Bronchial epithelial cell (primary cell): ENCODE data around the gene CFAP46. TPM values are rescaled to one million over a fixed set of nuclear protein-coding genes. Genes with fewer than 3 reads are reported as not detected.
"Not testable (repeated sequence)": the region's sequence is repeated elsewhere in the genome, so short reads cannot be mapped to it uniquely, and the experiment has no call there.

ENCODE experiments used
- DNase-seq: peaks from one replicate; pipeline ENCODE4 v3.0.0-alpha.2; 2010; ENCODE audit warnings: low read depth
- FAIRE-seq: peaks from 2 replicates; lab custom pipeline; 2011; peaks lifted over from hg19 to GRCh38; lab: Jason Lieb, UNC
- H3K27me3 ChIP-seq: 2 replicates; pipeline ENCODE4 v1.5.1; 2011; ENCODE audit warnings: low read length; ENCODE audit not compliant: control insufficient read depth, insufficient read depth
- H3K36me3 ChIP-seq: 2 replicates; pipeline ENCODE4 v1.5.1; 2011; ENCODE audit warnings: low read length; ENCODE audit not compliant: control insufficient read depth, insufficient read depth
- H3K4me3 ChIP-seq: 2 replicates; pipeline ENCODE4 v1.5.1; 2011; ENCODE audit warnings: mild to moderate bottlenecking, low read depth, low read length, control low read depth
- total RNA-seq: library from RNA; depleted of rRNA; stranded (reverse); fragments of >200 nt; gene quantifications from 2 replicates; pipeline ENCODE4 v1.2.1, GENCODE V29; 2014
- TF ChIP-seq, protein P1 (sequence below): IDR thresholded peaks from 2 replicates; pipeline ENCODE4 v1.5.1; 2011; ENCODE audit warnings: mild to moderate bottlenecking, moderate library complexity, low read length, control low read depth, inconsistent platforms; ENCODE audit not compliant: insufficient read depth, severe bottlenecking

The CFAP46 gene
- total RNA-seq, 1 donor from 2014 or later = 0.26 TPM

GRCh38 chr10:132958883-132959558 is 16.7 kb upstream of the CFAP46 start:
- TF ChIP-seq, protein P1, sequence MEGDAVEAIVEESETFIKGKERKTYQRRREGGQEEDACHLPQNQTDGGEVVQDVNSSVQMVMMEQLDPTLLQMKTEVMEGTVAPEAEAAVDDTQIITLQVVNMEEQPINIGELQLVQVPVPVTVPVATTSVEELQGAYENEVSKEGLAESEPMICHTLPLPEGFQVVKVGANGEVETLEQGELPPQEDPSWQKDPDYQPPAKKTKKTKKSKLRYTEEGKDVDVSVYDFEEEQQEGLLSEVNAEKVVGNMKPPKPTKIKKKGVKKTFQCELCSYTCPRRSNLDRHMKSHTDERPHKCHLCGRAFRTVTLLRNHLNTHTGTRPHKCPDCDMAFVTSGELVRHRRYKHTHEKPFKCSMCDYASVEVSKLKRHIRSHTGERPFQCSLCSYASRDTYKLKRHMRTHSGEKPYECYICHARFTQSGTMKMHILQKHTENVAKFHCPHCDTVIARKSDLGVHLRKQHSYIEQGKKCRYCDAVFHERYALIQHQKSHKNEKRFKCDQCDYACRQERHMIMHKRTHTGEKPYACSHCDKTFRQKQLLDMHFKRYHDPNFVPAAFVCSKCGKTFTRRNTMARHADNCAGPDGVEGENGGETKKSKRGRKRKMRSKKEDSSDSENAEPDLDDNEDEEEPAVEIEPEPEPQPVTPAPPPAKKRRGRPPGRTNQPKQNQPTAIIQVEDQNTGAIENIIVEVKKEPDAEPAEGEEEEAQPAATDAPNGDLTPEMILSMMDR = no peak
- H3K36me3 ChIP-seq = no peaks in the 10 kb centered on the region
- FAIRE-seq (no peak), DNase-seq (no peak)
- no peak overlapping the region for H3K4me3 ChIP-seq
- H3K27me3 ChIP-seq = no peaks in the 10 kb centered on the region

- FAIRE-seq (no peak), DNase-seq (no peak)
- TF ChIP-seq, protein P1 = no peak
- no peak overlapping the region for H3K4me3 ChIP-seq
- H3K36me3 ChIP-seq = no peaks in the 10 kb centered on the region
- no peaks in the 10 kb centered on the region for H3K27me3 ChIP-seq
Observed at GRCh38 chr10:132957981-132958882, 15.9 kb upstream of the CFAP46 start.

DNA sequence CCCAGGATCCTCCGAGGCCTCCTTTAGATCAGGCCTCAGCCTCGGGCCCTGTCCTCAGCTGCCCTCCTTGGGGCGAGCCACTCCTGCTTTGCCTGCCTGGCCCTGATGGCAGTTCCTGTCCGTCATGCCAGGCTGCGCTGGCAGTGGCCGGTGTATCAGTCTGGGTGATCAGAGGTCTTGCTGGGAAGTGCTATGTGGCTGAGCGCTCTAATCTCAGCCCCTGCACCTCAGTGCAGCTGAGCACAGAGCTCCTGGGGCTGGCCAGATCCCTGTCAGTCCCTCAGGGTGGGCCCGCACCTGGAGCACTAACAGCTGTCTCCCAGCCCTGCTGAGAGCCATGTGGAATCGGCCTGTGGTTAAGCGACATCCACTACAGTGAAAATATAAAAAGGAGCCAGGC is 14.8 kb upstream of the CFAP46 start:
- DNase-seq = no peak

DNA sequence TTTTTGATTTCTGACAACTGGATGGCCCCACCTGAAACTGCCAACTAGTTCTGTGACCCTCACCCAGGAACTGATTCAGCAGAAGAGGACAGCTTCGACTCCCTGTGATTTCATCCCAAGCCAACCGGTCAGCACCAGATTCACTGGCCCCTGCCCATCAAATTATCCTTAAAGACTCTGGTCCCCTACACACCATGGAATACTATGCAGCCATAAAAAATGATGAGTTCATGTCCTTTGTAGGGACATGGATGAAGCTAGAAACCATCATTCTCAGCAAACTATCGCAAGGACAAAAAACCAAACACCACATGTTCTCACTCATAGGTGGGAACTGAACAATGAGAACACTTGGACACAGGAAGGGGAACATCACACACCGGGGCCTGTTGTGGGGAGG is 13.9 kb upstream of the CFAP46 start:
- not testable (repeated sequence) for DNase-seq, H3K36me3 ChIP-seq, H3K27me3 ChIP-seq, FAIRE-seq, H3K4me3 ChIP-seq

More for the DNA sequence above, 14.8 kb upstream of the CFAP46 start:
- no peak for FAIRE-seq
- H3K27me3 ChIP-seq = no peaks in the 10 kb centered on the region
- no peak overlapping the region for H3K4me3 ChIP-seq
- H3K36me3 ChIP-seq = no peaks in the 10 kb centered on the region
- TF ChIP-seq, protein P1 = no peak

DNA sequence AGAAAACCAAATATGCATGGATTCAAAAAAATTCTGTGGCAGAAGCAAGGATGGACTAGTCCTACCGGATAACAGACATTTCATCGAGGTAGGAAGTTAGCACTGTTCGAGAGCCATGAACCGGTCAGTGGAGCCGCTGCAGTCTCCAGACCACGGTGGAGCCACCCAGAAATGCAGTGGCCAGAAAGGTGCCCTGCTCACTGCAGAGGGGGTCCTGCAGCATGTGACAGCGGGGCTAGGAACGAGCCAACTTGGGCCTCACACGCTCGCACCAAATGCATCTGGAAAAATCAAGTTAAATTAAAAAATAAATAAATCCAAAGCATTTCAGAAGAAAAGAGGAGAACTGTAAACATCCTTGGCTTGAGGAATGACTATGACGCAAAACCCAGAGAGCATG is 13.1 kb upstream of the CFAP46 start:
- no peak overlapping the region for H3K4me3 ChIP-seq
- DNase-seq = no peak
- no peak for FAIRE-seq
- no peaks in the 10 kb centered on the region for H3K36me3 ChIP-seq
- H3K27me3 ChIP-seq = no peaks in the 10 kb centered on the region
- TF ChIP-seq, protein P1 = no peak

DNA sequence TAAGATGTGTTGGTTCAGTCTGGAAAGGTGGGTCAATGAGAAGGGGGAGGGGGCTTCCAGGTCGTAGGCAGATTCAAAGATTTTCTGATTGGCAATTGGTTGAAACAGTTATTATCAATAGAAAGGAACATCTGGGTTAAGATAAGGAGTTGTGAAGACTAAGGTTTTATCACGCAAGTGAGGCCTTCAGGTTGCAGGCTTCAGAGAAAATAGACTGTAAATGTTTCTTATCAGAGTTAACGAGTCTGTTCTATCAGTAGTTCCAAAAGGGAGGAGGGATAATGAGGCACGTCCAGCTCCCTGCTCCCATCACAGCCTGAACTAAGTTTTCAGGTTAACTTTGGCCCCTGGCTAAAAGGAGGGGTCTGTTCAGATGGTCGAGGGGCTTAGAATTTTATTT is 11.1 kb upstream of the CFAP46 start:
- no peaks in the 10 kb centered on the region for H3K36me3 ChIP-seq
- TF ChIP-seq, protein P1 = no peak
- H3K27me3 ChIP-seq = no peaks in the 10 kb centered on the region
- FAIRE-seq (no peak), DNase-seq (no peak)
- no peak overlapping the region for H3K4me3 ChIP-seq
